CMK (cell line): ENCODE measurements around the gene PCBD2.

ENCODE experiments used
- DNase-seq: peaks from one replicate; pipeline ENCODE4 v3.0.0-alpha.2; 2010; ENCODE audit warnings: low read depth

PCBD2 gene

DNA sequence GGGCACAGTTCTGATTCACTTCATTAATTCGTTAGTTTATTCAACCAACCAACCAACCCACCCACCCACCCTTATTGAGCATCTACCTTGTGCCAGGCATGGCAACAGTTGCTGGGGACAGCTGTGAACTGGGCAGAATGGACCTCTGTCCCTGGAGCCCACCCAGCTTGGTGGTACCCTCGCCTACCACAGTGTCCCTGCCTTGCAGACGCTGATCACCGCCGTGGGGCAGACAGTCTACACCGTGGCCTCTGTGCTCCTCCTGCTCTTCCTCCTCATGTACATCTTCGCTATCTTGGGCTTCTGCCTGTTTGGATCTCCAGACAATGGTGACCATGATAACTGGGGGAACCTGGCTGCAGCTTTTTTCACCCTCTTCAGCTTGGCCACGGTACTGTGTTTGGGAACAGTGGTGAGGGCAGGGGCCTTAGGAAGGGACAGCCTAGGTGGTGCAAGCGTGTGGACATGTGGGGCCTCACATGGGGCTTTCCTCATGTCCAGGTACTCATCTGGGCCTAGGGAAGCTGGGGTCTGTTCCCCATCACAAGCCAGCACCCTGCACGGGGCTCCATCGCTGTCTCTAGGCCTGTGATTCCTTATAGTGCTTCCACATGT lies 102.9 kb downstream of the PCBD2 start:
- no peak for DNase-seq

DNA sequence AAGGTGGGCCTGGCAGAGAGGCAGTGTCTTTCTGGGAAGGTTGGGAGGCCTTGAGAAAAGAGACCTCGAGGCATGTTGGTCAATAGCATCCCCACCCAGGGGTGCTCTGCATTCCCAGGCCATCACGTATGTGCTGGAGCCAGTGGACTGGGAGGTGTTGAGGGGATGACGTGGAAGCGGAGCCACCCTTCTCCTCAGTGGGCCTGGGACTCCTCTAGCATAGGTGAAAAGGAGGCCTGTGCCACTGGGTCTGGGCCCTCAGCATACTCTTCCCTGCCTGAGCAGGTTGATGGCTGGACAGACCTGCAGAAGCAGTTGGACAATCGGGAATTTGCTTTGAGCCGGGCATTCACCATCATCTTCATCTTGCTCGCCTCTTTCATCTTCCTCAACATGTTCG lies 103.6 kb downstream of the PCBD2 start:
- no peak for DNase-seq

DNA sequence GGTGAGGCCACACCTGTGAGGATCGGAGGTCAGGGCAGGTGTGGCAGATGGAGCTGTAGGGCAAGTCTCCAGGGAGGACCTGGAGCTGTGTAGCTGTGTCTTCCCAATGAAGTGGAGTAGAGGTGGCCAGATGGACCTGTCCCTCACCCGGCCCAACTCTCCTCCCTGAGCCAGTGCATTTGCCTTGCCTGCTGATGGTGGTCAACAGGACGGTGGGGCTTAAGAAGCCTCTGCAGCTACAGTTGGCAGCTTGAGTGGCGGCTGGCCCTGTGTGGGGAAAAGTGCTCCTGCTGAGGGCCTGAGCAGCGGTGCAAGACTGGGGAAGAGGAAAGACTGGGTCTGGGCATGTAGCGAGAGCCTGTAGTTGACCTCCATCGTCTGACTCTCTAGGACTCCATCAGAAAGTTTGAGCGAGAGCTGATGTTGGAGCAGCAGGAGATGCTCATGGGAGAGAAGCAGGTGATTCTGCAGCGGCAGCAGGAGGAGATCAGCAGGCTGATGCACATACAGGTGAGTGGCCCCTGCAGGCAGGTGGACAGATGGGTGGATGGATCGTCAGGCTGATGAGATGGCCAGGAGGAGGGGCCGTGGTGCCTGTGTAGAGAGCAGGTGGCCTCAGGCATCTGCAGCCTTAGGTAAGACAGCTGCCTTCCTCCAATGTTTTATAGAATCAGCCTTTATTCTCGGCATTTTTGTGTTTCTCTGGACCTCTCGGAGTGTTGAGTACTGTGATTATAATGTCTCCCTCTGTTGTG lies 104.2 kb downstream of the PCBD2 start:
- no peak for DNase-seq

DNA sequence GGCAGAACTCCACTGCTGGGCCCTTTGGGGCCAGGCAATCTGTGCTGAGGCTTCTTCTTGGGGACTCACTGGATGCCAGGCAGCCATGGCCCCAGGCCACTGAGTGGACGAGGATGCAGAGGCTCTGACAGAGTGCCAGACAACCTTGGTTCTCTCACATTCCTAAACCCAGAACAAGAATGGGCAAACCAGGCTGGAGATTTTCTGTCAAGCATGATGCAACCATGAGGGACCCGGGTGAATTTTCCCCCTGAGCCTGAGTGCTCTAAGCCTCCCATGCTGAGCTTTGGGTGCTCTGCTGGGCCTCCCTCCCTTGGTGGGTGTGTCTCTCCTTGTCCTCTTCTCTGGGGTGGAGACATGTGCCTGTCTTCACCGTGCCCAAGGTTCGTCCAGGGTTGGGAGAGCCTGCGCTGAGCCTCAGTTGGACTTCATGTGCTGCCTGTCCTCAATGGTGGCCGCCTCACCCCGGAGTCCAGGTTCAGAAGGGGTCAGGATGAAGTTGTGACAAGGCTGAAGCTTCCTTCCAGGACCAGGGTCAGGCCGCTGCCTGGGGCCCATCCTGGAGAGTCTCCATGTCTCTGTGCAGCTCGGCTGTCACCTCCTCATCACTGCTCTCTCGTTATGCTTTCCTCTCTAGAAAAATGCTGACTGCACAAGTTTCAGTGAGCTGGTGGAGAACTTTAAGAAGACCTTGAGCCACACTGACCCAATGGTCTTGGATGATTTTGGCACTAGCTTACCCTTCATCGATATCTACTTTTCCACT lies 105.0 kb downstream of the PCBD2 start:
- DNase-seq, result no peak

DNA sequence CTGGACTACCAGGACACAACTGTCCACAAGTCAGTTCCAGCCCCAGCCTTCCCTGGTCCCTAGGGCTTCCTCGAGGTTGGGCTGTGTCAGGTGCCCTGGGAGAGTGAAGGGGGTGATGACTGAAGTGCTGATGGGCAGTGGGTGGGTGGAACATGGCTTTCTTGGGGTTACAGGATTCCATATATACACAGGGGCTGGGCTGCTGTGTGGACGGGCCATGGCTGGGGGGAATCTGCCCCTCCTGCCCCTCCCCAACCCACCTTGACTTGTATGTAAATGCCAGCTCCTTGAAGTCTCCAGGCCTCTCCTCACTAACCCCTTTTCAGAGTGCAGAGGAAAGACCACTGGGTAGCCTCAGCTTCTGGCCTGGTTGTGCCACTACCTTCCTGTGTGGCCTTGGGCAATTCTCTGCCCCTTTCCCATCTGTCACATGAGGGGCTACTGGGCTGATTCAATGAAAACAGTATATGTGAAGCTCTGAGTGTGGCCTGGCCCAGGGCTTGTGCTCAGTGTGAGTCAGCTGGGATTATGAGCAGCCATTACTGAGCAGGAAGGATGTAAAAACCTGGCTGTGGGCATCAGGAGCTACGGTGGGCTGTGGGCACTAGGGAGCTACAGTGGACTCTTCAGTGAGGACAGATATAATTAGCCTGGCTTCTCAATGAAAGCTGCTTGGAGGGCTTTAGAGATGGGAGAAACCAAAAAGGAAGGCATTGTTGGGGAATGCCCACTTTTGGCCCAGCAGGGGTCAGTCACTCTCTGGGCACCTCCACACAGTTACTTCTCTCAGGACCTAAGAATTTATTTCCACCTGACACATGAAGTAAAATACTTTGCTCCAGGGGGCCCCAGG lies 105.8 kb downstream of the PCBD2 start:
- no peak for DNase-seq

DNA sequence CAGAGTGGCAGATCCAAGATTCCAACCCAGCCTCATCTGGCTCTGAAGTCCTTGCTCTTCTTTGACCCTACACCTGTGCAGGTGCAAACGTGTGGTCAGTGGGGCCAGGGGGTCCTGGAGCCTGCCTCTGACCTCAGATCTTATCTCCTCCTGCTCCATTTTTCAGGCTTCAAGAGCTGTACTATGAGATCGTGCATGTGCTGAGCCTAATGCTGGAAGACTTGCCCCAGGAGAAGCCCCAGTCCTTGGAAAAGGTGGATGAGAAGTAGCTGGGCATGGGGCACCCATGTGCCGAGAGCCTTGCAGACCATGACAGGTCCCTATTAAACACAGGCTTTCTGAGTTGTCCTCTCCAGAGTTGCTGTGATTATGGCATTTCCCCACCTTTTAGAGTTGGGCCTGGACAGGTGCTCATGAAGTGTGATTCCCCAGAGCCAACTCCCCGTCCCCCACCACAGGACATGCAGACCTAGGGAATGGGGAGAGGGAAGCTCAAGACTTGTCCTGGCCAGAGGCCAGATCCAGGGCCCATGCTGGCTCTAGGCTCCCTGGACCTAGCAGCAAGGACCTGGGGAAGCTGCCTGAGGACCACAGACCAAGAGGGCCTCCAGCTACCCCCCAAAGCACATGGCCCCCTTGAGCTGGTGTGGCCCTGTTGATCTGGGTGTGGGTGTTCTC lies 106.6 kb downstream of the PCBD2 start:
- DNase-seq, result no peak

DNA sequence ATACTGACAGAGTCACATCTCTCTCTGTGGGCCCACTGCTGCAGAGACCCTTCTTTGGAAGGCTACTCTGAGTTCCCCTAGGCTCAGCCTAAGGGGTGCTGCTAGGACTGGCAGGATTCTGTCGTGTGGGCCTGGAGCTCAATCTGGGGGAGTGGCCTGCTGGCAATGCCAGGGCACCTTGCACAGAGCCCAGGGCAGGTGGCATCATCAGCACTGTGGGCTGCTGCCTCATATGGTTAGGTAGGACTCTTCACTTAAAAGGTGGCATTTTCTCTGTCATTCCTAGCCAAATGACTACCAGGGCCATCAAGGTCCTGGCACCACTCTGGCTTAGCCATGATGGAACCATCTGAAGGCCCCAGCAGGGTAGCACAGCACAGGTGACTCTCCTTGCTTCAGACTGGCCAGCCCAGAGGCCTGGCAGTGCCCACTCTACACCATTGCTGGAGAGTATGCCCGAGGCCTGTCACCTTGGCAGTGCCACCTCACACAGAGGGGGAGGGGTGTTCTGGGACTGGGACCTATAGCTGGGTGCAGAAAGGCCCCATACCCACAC lies 107.2 kb downstream of the PCBD2 start:
- DNase-seq, result no peak
